Umbilical cord (tissue), 2 donors: Measurements from ENCODE around the gene STK32B. TPM values are rescaled to one million over a fixed set of nuclear protein-coding genes. Genes with fewer than 3 reads are reported as not detected.
"Not testable (repeated sequence)": the region's sequence is repeated elsewhere in the genome, so short reads cannot be mapped to it uniquely, and the experiment has no call there.

Experiments
- DNase-seq: peaks from one replicate; pipeline ENCODE4 v3.0.0-alpha.2; 2015; ENCODE audit warnings: low spot score
- total RNA-seq: library from RNA; depleted of rRNA; stranded (reverse); fragments of >200 nt; gene quantifications from one replicate; pipeline ENCODE4 v1.2.3, GENCODE V29; 2014; ENCODE audit warnings: low replicate concordance; ENCODE audit not compliant: insufficient read depth

STK32B gene
- total RNA-seq, 1 donor from 2014 or later: 7.0 TPM

- no peak for DNase-seq
These were observed 21.1 kb upstream of the STK32B start for GRCh38 chr4:5030221-5030620.

- DNase-seq: no peak
These were observed 20.4 kb upstream of the STK32B start for GRCh38 chr4:5030927-5031326.

DNA sequence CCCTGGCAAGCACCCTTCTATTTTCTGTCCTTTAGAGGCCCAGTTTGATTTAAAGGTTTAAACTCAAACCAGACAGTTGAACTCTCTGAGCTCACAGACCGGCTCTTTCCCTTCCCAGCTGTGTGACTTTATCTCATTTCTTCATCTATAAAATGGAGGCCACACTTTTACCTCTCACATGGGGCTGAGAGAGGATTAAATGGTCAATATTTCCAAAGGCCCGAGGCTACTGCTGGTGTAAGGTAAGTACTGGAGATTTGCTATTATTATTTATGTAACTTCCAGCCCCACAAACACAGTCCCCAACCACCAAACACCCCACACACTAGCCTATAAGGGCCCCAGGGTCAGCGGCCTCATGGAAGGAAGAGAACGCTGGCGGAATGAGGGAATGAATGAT lies 18.5 kb upstream of the STK32B start:
- no peak for DNase-seq

GRCh38 chr4:5033281-5033841 lies 17.9 kb upstream of the STK32B start:
- DNase-seq: peak; percentile 53

DNA sequence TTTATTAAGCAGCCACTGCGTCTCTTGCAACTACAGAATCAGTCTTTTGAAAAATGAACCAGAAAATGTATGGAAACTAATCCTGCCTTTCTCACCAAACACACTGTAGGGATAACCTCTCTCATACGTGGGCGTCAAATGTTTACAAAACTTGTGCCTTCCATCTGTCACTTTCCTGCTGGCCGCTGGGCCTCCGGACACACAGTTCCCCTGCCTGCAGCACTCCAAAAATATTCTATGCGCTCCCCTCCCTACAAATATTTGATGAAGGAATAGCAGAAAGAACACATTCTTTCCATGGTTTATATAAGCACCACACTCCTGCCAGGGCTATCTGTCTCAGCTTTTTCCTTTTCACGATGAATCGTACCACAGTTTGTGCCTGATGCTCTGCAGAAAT lies 17.1 kb upstream of the STK32B start:
- peak; percentile 58 for DNase-seq

- peak; percentile 60 for DNase-seq
These were observed 15.0 kb upstream of the STK32B start for GRCh38 chr4:5036239-5036638.

DNA sequence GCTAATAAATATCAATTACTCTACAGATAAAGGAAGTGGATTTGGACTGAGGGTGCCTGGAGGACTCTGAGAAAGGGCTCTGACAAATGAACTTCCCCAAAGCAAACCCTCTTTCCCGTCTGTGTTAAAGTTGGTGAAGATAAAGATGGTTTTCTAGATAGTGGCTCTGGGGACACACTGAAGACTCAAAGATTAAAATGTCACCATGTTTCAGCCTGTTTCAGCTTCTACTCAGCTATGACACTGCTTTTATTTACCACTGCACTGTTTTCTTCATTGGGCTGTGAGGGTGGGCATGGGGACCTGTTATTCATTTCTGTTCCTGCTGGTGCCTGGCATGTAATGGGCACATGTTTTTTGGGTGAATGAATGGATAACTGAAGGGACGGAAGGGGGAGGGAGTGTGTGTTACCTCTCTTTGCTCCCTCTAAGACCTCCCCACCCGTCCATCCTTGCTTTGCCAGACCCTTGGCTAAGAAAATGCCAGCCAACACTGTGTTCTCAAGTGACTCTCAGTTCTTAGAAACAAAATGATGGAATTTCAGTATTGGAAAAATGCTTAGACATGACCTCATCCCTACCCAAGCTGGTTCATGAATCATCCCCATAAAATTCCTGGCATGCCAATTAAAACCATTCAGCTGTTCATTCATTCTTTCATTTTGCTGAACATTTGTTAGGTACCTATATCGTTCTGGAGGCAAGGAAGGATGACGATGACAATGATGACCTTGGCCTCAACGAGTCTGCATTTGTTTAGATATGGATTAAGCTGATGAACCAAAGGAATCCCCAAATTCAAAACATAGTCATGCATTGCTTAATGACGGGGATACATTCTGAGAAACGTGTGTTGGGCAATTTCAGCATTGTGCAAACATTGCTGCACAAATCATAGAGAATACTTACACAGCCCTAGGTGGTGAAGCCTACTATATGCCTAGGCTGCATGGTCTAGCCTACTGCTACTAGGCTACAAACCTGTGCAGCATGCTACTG lies 13.4 kb upstream of the STK32B start:
- DNase-seq: peak; percentile 77

- DNase-seq: no peak
These were observed 11.5 kb upstream of the STK32B start for GRCh38 chr4:5039800-5040199.

GRCh38 chr4:5040856-5041620 lies 10.2 kb upstream of the STK32B start:
- peak; percentile 95 for DNase-seq

- DNase-seq: peak; percentile 92
These were observed 9.6 kb upstream of the STK32B start for GRCh38 chr4:5041699-5042098.

DNA sequence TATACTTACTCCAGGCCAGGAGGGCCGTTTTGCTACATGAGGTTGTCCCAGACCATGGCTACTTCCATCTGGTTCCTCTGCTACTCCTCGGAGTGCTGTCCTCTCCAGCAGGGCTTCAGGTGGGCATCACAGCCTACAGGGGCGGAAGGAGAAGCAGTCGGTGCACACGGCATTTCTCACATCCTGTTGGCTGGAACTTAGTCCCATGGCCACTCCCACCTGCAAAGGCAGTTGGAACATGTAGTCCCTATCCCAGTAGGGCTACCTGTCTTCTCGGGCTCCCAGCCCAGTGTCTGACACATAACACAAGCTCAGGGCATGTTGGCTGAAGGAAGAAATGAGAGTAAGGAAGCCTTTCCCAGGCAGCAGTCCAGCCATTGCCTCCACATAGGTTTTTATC lies 7.7 kb upstream of the STK32B start:
- no peak for DNase-seq

DNA sequence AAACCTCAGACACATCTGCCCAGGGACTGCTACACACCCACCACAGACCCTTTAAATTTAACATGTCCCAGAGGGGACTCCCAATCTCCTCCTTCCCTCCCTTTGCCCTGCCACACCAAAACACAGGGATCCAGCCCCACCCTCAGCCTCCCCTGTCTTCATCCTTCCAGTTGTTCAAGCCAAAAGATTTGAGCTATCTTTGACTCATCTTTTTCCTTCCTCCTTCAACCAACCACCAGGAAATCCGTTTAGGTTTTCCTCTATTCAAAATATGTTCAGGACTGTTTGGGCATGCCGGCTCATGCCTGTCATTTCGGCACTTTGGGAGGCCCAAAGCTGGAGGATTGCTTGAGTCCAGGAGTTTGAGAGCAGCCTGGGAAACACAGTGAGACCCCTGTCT lies 6.9 kb upstream of the STK32B start:
- DNase-seq: no peak

DNA sequence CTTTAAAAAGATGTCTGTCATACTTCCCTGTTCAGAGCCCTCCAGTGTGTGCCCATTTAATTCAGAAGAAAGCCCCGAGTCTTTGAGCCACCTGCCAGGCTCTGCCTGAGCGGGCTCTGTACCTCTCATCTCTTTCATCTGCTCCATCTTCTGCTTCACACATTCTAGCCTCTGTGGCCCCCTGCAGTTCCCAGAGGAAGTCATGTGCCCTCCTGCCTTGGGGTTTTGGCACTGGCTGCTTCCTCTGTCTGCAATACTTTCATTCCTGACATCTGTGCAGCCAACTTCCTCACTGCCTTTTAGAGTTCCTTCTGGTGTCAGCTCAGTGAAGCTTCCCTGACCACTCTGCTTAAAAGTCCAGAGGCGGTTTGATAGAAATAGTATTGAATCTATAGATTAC lies 6.2 kb upstream of the STK32B start:
- peak; percentile 52 for DNase-seq

DNA sequence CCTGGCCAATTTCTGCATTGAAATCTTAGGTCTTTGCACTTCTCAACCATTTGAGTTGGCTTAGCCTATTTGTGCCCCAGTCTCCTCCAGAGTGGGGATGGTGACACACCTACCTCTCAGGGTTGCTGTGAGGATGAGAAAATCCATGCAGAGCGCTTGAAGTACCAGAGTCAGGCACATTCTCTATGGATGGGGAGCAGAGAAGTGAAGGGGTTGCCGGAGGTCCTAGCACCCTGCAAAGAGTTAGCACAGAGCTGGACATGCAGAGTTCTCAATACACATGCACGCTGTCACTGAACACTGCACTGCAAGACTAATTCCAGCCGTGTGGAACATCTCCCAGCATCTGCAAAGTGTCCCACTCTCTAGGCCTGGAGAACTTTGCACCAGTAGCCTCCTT lies 2.6 kb upstream of the STK32B start:
- DNase-seq: no peak

DNA sequence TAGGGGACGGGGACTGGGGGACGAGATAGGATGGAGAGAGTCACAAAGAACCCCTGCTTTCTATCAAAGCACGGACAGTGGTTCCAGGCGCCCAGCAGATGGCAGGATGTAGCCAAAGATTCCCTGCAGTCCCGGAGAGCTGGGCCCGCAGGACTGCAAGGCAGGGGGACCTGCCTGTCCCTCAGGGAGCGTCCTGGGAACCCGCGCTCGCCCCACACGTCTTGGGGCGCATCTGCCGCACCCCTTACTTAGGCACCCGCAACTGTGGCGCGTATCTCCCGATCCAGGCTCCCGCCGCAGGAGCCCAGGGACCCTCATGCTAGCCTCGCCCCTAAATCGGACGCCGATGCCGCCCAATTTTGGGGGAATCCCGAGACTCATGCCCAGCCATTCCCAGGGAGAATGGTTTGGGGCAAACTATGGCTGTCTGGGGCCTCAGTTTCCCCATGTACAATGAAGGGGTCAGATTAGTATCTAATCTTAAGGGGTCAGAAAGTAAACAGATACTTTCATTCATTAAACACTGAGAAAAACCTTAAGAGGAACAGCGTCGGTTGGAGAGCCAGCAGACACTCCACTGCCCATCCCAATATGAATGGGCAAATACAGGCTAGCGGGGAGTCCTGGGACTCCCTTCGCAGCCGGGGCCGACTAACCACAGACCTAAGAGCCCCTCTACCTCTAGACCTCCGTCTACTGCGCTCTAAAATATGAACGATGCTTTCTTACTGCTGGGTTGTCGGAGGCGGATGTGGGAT lies 581 bp upstream of the STK32B start:
- peak; percentile 85 for DNase-seq

DNA sequence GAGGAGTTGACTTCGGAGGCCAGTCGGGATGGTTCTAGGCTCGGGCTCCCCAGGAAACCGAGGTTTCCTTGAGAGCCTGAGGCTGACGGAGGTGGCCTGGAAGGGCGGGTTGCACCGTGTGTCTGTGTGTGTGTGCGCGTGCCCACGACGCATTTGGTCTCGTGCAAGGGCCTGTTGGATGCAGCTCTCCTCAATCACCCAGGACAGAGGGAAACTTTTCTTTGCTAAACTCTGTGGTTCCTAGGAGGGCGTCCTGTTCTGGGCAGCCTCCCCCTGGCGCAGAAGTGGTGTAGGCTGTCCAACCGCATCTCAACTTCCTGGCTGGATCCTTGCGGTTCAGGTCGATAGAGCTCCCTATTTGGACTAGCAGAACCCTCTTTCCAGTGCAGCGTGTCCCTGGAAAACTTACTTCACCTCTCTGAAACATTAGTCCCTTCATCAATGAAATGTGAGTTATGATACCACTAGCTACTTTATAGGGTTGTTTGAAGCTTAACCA lies 973 bp downstream of the STK32B start:
- no peak for DNase-seq

GRCh38 chr4:5052726-5053425 lies 1.6 kb downstream of the STK32B start:
- no peak for DNase-seq

DNA sequence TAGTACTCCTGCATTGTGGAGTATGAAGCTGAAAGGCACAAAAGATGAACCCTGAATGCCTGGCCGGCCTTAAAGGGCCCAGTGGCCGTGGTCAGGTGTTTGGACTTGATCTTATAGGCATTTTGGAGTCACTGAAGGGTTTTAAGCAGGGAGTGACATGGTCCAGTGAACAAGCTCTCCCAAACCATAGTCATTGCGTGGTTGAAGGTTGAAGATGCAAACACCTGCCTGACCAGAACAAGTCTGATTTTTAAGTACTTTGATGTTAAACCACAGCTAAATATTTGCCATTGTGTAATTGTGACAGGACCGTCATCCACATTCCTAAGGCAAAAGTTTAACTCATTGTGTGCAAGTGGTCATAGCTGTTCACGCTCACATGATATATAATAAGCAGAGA lies 3.3 kb downstream of the STK32B start:
- no peak for DNase-seq

GRCh38 chr4:5055411-5055810 lies 4.1 kb downstream of the STK32B start:
- no peak for DNase-seq

GRCh38 chr4:5066101-5066500 lies 14.8 kb downstream of the STK32B start:
- DNase-seq: no peak

- DNase-seq: not testable (repeated sequence)
These were observed 15.7 kb downstream of the STK32B start for GRCh38 chr4:5066968-5067367.
